Right cardiac atrium (tissue), 5 donors: ENCODE results near the gene PHF23. TPM values are rescaled to one million over a fixed set of nuclear protein-coding genes. Genes with fewer than 3 reads are reported as not detected.

Experiments
- ATAC-seq, 2 donors: fragments of 200-7000 bp; cut with Tn5 transposase; one replicate each; pipeline versions ENCODE4 v1.8.0 to v1.9.1; 2020; ENCODE audit warnings: moderate library complexity in 2 of 2, mild to moderate bottlenecking in 1 of 2
- DNase-seq, 3 donors: peaks; one replicate each; pipeline ENCODE4 v3.0.0-alpha.2; 2020
- H3K27ac ChIP-seq: one replicate; pipeline ENCODE4 v1.5.1; 2013; ENCODE audit warnings: mild to moderate bottlenecking, low read length, control low read depth, moderate library complexity
- H3K27me3 ChIP-seq: one replicate; pipeline ENCODE4 v1.6.1; 2013; ENCODE audit not compliant: control insufficient read depth, insufficient read depth
- H3K4me1 ChIP-seq: one replicate; pipeline ENCODE4 v1.6.1; 2013; ENCODE audit warnings: low read length; ENCODE audit not compliant: control insufficient read depth, insufficient read depth
- H3K4me3 ChIP-seq: one replicate; pipeline ENCODE4 v1.5.1; 2013; ENCODE audit warnings: low read length, control low read depth
- H3K9me3 ChIP-seq: one replicate; pipeline ENCODE4 v1.6.1; 2013; ENCODE audit warnings: low read length; ENCODE audit not compliant: control insufficient read depth
- WGBS: extraction: QIAGEN DNeasy Blood & Tissue Kit; methylation state at CpG from one replicate; pipeline ENCODE4 v1.1.7; 2013; 5-methylcytosine and 5-hydroxymethylcytosine counted together
- intact Hi-C, 4 donors: fragments of 100-400 bp; cut with DNase I; formaldehyde crosslinking; loops; one replicate each; pipeline versions ENCODE4 v1.11.0 to v1.14.0; 2022 to 2023
- polyA plus RNA-seq: library from polyadenylated mRNA; stranded (reverse); fragments of 200-250 nt; gene quantifications from one replicate; pipeline ENCODE4 v1.2.3, GENCODE V29; 2013
- total RNA-seq, 4 donors: library from RNA; stranded (reverse); fragmentation: NEBNext Ultra II Directional; extraction: Animal tissue kit (Norgen Biotek cat#: 25700); gene quantifications; one replicate each; pipeline ENCODE4 v1.2.1, GENCODE V29; 2021
- donor health status: healthy with polysubstance abuse.
- donor health status: DM: no; HTN: yes; CAD: no.
- donor health status: DM: no; HTN: no; CAD: no.
- donor health status: DM: no; HTN: yes; CAD: no; lungs with severe emphysema.
- donor health status: DM: yes; HTN: yes; CAD: no.

Gene PHF23
- total and polyA plus RNA-seq, 5 donors = 18.8 to 30.4 (median 24.4) TPM

DNA sequence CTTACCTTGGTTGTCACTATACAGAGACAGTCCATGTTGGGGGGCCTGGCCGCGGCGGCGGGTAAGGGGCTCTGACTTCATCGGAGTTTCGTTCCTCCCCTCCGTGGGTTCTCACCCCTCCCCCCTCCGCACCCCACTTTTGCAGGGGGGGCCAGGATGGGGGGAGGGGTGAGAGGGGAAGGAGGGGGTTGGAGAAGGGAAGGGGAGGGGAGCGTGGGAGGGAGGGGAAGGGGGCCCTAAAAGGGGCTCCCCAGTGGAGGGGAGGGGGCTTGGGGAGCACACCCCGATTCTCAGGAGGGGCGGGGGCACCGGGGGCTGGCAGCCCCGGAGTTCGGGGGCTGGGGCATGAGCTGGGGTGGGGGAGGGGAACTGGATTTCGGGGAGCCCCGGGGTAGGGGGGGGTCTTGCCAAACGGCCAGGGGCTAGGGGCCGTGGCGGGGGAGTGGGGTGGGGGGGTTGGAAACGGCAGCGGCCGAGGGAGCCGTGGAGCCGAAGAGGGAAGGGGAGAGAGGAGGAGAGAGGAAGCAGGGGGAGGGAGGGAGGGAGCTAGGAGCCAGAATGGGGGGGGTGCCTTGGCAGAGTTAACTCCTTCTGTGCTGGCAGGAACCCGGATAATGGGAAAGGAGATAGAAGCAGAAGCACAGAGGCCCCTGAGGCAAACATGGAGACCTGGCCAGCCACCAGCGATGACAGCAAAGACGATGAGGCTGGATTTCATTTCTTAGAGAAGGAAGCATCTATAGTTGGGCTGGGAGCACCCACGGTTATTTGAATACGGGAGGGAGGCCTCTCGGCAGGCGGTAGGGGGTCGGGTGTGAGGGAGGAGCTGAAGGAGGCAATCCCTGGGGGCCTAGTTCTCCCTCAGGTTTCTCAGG is 21.9 kb downstream of the PHF23 start:
- DNase-seq (peak; percentile 67 to 83 (median 82)), ATAC-seq (no peak)
- Histone ChIP-seq H3K4me1 (peaks cover 2% of the 10 kb centered on the region), H3K27ac (peak overlapping the region; percentile 5), H3K4me3 (peak overlapping the region; percentile 61), H3K9me3 (no peaks in the 10 kb centered on the region), H3K27me3 (no peaks in the 10 kb centered on the region)
- intact Hi-C loops = no loop called here
- under 1% methylated on average over 32 of the region's 32 CpGs for WGBS

DNA sequence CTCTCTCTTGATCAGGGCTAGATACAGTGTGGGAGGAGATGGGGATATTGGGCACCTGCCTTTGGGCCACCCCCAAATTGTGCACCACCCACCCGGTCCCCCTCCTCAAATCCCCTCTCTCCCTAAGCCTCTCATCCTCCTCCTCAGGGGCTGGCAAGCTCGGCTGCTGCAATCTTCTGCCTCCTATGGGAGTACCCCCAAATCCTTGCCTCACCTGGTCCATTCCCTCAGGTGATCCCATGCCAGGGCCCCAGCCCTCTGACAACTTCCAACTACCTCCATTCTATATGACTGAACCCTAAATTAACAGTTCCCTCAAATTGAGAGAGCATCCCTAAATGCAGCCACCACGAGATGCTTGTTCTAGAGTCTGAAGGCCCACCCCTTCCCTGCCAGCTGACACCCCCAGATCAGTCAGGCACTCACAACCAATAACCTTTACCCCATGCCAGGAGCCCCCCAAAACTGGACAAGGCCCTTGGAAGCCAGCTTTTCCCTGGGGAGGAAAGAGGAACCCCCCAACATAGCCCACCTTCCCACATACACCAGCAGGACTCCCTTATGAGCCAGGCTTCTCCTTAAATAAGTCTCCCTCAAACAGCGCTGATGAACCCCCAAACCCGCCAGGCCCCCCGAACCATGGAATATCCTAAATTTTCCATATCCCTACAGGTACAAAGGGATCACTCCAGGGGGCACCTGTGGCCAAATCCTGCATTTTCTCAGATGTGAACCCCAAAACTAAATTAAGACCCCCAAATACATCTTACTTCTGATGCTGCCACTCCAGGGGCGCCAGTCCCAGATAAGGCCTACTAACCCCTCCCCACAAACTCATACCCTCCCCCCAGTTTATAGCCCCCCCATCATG is 22.8 kb downstream of the PHF23 start:
- no peaks in the 10 kb centered on the region for H3K9me3 ChIP-seq
- DNase-seq (peak in 1 of 3 donors; percentile 46), ATAC-seq (no peak)
- H3K4me3 ChIP-seq = peak overlapping the region; percentile 61
- 14% methylated on average over 7 of the region's 7 CpGs for WGBS
- H3K4me1 ChIP-seq = peaks cover 2% of the 10 kb centered on the region
- H3K27me3 ChIP-seq = no peaks in the 10 kb centered on the region
- H3K27ac ChIP-seq = peak overlapping the region; percentile 17
- intact Hi-C loops = no loop called here

DNA sequence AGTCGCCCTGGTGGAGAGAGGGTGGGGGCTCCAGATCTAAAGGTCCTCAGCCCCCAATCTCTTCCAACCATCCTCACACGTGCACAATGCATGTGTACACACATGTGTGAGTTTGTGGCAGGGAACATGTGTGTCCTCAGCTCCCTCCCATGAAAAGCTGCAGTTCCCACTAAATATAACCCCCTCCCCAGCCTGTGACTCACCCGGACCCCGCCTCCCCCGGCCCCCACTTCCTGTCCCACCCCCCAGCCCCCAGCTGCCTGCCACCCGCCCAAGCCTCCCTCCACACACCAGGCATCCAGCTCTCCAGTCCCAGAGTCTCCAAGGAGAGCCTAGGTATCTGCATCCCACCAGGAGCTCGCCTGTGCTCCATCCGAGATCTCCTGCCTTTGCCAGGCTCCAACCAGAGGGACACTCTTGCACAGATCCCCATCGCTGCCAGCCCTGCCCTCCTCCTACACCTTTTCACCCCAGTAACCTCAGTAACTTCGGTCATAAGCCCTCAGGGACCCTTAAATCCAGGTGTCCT is 23.5 kb downstream of the PHF23 start:
- intact Hi-C loops = no loop called here
- H3K4me1 ChIP-seq = peaks cover under 1% of the 10 kb centered on the region
- no peak for ATAC-seq
- H3K4me3 ChIP-seq = no peak overlapping the region
- peak in 2 of 3 donors; percentile 18 to 59 for DNase-seq
- peak overlapping the region; percentile 45 for H3K27ac ChIP-seq
- H3K9me3 ChIP-seq = no peaks in the 10 kb centered on the region
- no peaks in the 10 kb centered on the region for H3K27me3 ChIP-seq
- 9% methylated on average over 10 of the region's 10 CpGs for WGBS

DNA sequence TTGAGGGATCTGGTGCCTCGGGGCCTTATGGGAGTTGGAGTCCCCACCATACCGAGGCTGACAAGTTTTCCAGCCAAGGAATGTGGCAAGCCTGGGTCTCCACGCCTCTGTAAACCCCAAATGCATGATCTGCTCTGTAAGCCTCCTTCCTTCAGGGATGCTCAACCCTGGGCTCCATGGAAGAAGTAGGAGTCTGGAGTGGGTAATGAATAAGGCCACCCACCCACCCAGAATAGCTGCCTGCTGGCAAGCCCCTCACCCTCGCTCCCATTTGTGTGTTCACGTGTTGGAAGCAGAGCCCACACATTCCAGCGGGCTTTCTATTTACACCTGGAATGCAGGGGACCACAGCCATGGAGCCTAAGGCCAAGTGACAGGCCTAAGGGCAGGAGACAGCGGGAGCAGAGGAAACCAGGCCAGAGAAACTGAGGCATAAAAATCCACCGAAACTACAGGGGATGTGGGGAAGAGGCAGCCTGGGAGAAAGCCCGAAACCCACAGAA is 24.1 kb downstream of the PHF23 start:
- DNase-seq (no peak), ATAC-seq (no peak)
- intact Hi-C loops = no loop called here
- 14% methylated on average over 9 of the region's 9 CpGs for WGBS
- Histone ChIP-seq H3K9me3 (no peaks in the 10 kb centered on the region), H3K4me1 (no peaks in the 10 kb centered on the region), H3K27ac (peak overlapping the region; percentile 45), H3K4me3 (no peak overlapping the region), H3K27me3 (no peaks in the 10 kb centered on the region)

DNA sequence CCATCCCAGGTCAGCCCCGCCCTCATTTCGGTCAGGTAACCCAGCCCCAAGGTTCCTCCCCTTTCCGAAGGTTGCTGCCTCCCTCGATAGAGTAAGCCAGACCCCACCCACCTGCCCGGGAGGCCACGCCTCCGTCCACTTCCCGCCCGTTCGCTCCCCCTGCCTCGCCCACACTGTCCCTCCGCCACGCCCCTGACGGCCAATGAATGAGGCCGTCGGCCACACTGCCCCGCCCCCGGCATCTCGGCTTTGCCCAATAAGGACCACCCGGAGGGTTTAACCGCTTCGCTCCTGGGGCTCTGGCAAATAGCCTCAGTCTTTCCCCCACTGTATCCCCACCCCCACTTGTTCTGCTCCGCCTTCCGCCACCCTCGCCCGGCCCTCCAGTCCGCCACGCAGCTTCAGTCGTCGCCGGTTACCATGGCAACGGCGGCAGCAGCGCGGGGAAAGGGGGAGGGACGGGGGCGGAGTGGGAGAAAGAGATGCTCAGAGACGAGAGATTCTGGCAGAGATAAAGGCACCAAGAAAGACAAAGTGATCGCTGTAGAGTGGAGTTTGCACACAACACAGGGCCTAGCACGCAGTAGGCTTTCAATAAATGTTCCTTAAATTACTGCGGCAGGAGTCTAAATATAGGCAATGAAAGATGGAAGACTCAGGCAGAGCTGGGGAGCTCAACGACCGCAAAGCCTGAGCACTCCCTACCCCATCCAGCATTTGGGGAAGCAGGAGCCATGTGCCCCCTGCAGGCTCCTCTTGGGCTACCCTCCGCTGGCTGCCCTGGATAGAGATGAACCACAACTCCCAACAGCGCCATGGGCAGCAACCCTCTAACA is 24.7 kb downstream of the PHF23 start:
- under 1% methylated on average over 45 of the region's 45 CpGs for WGBS
- peak overlapping the region; percentile 50 for H3K27ac ChIP-seq
- no peaks in the 10 kb centered on the region for H3K9me3 ChIP-seq
- H3K4me1 ChIP-seq = no peaks in the 10 kb centered on the region
- intact Hi-C loops = no loop called here
- peak; percentile 100 for DNase-seq
- H3K4me3 ChIP-seq = peak overlapping the region; percentile 62
- H3K27me3 ChIP-seq = no peaks in the 10 kb centered on the region
- ATAC-seq = peak; percentile 91

DNA sequence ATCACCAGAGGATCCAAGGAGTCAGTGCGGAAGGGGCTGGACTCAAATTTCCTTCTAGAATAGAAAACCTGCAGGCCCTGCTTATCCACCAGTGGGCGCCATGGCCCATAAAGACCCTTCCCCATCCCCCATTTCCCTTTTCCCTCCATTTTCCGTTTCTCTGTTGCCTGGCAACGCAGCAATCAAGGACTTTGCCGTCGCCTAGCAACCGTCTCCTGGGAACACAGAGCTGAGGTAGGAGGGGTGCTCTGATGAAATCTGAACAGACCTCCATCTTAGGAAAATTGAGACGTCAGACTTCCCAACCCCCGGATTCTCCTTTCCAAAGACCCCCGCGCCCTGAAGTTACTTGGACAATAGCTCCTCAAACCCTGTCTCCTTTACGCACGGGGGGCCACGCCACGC is 25.4 kb downstream of the PHF23 start:
- 5% methylated on average over 15 of the region's 15 CpGs for WGBS
- peak in 1 of 2 donors; percentile 2 for ATAC-seq

DNA sequence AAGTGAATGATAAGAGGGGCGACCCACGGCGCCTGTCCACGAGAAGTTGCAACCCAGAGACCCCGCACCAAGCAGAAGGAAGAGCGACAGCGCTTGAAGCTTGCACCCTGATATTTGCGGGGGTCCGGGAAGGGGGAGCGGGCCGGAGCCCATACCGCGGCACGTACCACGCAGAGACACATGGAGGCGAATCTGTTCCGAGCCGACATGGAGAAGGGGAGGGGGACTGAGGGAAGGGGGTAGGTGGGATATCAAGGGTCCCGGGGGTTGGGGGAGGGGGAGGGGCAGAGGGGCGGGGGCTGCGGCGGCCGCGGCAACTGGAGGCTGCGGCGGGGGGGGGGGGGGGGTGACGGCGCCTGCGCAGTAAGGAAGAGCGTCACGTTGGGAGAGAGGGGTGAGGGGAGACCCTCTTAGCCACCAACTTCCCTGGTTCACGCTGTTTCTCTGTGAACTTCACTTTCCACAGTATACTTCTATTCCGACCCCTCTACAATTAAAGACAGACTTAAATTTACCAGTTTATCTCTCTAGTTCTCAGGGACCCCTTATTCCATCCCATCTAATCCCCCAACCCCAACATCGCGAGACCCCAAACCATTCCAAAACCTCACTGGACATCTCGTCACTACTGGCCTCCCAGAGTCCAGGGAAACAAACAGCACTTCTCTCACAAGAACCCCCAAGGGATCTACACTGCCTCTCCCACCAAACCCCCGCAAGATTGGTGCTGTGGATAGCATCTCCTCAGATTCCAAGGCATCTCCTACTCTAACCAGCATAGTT is 27.6 kb downstream of the PHF23 start:
- no peak overlapping the region for H3K4me3 ChIP-seq
- H3K27ac ChIP-seq = no peak overlapping the region
- intact Hi-C loops = no loop called here
- no peak for ATAC-seq
- 40% methylated on average over 35 of the region's 37 CpGs for WGBS
- no peaks in the 10 kb centered on the region for H3K4me1 ChIP-seq
- no peaks in the 10 kb centered on the region for H3K27me3 ChIP-seq
- peak in 2 of 3 donors; percentile 48 to 56 for DNase-seq
- no peaks in the 10 kb centered on the region for H3K9me3 ChIP-seq

More for the DNA sequence above, 25.4 kb downstream of the PHF23 start:
- H3K9me3 ChIP-seq = no peaks in the 10 kb centered on the region
- peak overlapping the region; percentile 62 for H3K4me3 ChIP-seq
- intact Hi-C loops = no loop called here
- no peaks in the 10 kb centered on the region for H3K4me1 ChIP-seq
- H3K27ac ChIP-seq = no peak overlapping the region
- H3K27me3 ChIP-seq = no peaks in the 10 kb centered on the region
- DNase-seq = peak in 1 of 3 donors; percentile 81

DNA sequence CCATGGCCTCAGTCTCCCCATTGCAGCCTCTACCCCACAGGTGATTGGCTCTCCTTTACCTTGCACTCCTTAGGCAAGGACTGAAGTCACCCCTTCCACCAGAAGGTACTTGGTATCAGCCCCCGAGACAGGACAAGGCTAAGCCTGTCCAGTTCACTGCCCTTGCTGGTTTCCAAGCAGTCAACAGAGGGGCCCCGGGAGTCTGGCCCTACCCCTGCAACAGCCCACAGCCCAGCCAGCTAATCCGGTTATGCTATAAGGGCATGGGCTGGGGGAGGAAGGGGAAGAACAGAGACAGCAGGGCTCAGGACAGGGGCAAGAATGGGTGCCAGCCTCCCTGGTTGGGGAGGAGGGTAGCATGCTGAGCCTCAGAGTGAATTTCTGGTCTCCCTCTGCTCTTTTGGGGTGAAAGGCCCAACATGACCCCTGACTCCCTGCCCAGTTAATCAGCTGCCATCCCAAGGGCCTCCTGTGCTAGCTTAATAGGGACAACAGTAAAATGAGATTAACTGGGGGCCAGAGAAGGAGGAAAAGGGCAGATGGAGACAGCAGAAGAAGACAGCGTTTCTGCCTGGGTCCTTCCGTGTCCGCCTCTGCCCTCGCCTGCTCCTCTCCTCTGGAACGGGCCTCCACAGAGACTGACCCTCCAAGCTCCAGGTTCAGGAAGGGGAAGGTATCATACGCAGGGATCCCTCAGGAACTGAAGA is 30.4 kb downstream of the PHF23 start:
- ATAC-seq (no peak), DNase-seq (peak in 2 of 3 donors; percentile 6 to 33)
- Histone ChIP-seq H3K9me3 (no peaks in the 10 kb centered on the region), H3K4me1 (no peaks in the 10 kb centered on the region), H3K27ac (no peak overlapping the region), H3K27me3 (no peaks in the 10 kb centered on the region), H3K4me3 (no peak overlapping the region)
- intact Hi-C loops = no loop called here
- WGBS = 86% methylated on average over 9 of the region's 9 CpGs

DNA sequence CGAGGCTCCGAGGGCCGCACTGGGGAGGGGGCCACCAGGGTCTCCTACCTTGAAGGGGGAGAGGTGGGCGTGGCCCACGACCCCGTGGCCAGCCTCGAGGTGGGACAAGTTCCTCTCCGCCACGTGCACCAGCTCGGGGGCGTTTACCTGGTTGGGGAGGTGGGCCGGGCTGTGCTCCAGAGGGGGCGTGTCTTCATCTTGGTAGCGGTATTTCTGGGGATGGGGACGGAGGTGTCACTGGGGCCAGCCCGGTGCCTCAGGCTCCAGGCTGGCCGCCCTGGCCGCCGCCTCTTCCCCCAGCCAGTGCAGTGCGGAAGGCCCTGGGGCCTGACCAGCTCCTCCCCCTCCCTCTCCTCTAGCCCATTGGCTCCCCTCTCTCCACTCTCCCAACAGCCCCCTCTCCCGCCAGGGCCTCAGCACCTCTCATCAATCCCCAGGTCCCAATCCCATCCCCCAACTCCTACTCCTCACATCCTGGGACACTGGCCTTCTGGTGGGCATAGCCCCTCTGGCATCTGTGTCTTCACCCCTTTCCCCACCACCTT is 31.2 kb downstream of the PHF23 start:
- H3K4me1 ChIP-seq = no peaks in the 10 kb centered on the region
- 58% methylated on average over 21 of the region's 21 CpGs for WGBS
- no peak overlapping the region for H3K4me3 ChIP-seq

More for the DNA sequence above, 31.2 kb downstream of the PHF23 start:
- ATAC-seq (no peak), DNase-seq (peak in 2 of 3 donors; percentile 24 to 74)
- H3K27me3 ChIP-seq = no peaks in the 10 kb centered on the region
- no peak overlapping the region for H3K27ac ChIP-seq
- intact Hi-C loops = no loop called here
- no peaks in the 10 kb centered on the region for H3K9me3 ChIP-seq
